ENCODE measurements around the gene VWA2.
"Not testable (repeated sequence)": the region's sequence is repeated elsewhere in the genome, so short reads cannot be mapped to it uniquely, and the experiment has no call there.

Gene VWA2

DNA sequence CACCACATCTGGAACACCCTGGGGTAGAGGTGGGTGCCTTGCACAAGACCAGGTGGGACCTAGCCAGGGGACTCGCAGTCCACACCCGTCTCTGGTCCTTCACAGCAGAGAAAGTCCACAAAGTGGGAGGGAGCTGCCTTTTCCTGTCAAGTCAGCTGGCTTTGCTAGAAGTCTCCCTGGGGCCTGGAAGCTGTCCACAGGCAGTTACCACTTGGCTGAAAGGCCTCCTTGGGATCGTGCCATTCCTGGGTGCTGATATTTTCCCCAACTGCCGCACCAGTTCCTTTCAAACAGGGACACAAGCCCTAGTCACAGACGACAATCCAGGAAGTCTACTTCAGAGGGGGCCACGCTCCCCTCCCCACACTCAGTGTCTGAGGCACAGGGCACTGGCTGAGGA, 89.8 kb downstream of the VWA2 start:
- TF ChIP-seq, protein P1, sequence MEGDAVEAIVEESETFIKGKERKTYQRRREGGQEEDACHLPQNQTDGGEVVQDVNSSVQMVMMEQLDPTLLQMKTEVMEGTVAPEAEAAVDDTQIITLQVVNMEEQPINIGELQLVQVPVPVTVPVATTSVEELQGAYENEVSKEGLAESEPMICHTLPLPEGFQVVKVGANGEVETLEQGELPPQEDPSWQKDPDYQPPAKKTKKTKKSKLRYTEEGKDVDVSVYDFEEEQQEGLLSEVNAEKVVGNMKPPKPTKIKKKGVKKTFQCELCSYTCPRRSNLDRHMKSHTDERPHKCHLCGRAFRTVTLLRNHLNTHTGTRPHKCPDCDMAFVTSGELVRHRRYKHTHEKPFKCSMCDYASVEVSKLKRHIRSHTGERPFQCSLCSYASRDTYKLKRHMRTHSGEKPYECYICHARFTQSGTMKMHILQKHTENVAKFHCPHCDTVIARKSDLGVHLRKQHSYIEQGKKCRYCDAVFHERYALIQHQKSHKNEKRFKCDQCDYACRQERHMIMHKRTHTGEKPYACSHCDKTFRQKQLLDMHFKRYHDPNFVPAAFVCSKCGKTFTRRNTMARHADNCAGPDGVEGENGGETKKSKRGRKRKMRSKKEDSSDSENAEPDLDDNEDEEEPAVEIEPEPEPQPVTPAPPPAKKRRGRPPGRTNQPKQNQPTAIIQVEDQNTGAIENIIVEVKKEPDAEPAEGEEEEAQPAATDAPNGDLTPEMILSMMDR (IDR thresholded peaks at IDR 0.05; ENCODE audit: low read length, missing control alignments), result no peak
- DNase-seq (ENCODE audit: low read depth), result no peak
- H3K4me3 ChIP-seq (replicated peaks; ENCODE audit: low read depth, low read length), result no peak overlapping the region

- no peak overlapping the region for H3K4me3 ChIP-seq (replicated peaks; ENCODE audit: low read depth, low read length)
- no peak for DNase-seq (ENCODE audit: low read depth)
- TF ChIP-seq, protein P1 (IDR thresholded peaks at IDR 0.05; ENCODE audit: low read length, missing control alignments), result no peak
These were observed 90.7 kb downstream of the VWA2 start for GRCh38 chr10:114329634-114330365.

- no peak for DNase-seq (ENCODE audit: low read depth)
These were observed 93.5 kb downstream of the VWA2 start for GRCh38 chr10:114332301-114333192.

DNA sequence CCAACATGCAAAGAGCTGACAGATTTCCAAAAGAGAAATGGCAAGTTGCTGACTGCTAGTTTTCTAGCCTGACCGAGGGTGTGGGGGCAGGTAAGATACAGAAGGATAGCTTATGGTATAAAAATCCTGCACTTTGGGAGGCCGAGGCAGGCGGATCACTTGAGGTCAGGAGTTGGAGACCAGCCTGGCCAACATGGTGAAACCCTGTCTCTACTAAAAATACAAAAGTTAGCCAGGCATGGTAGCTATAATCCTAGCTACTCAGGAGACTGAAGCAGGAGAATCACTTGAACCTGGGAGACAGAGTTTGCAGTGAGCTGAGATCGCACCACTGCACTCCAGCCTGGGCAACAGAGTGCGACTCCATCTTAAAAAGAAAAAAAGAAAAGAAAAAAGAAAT, 94.4 kb downstream of the VWA2 start:
- not testable (repeated sequence) for DNase-seq (ENCODE audit: low read depth)

More at GRCh38 chr10:114332301-114333192, 93.5 kb downstream of the VWA2 start:
- TF ChIP-seq, protein P1 (IDR thresholded peaks at IDR 0.05; ENCODE audit: low read length, missing control alignments), result no peak
- no peak overlapping the region for H3K4me3 ChIP-seq (replicated peaks; ENCODE audit: low read depth, low read length)

DNA sequence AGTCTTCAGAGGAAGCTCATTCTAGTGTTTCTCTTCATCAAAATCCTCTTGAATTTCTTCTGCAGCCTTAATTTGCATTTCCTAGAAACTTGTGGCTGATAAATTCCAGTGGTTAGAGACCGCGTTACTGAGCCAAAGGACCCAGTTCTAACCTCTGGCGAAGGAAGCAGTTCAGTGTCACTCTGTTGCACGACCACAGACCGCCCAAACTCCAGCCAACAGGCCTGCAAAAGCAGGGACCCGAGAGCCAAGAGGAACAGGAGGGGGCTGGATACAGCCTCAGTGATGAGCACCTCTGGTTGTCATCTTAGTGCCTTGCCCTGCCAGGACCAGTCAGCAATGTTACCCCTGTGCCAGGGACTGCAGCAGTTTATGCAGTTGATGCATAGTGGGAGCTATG, 95.2 kb downstream of the VWA2 start:
- no peak overlapping the region for H3K4me3 ChIP-seq (replicated peaks; ENCODE audit: low read depth, low read length)
- DNase-seq (ENCODE audit: low read depth), result no peak
- TF ChIP-seq, protein P1 (IDR thresholded peaks at IDR 0.05; ENCODE audit: low read length, missing control alignments), result no peak

More for the DNA sequence above, 94.4 kb downstream of the VWA2 start:
- H3K4me3 ChIP-seq (replicated peaks; ENCODE audit: low read depth, low read length), result not testable (repeated sequence)

DNA sequence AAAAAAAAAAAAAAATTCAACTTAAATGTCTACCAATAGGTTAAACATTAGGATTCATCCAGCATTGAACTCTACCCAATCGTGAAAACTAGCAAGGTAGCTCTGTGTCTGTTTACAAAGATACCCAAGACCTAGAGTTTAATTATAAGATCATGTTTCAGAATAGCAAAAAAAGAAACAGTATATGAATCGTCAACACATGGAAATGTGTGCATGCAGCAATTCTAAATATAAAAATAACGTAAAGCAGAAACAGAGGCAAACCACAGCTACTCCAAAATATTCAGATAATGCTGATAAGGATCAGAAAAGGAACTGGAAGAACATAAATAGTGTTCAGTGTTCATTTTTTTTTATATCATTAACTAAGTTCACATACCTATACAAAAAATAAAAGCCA, 96.6 kb downstream of the VWA2 start:
- TF ChIP-seq, protein P1 (IDR thresholded peaks at IDR 0.05; ENCODE audit: low read length, missing control alignments), result no peak
- no peak overlapping the region for H3K4me3 ChIP-seq (replicated peaks; ENCODE audit: low read depth, low read length)
- DNase-seq (ENCODE audit: low read depth), result no peak

GRCh38 chr10:114336823-114337509, 97.9 kb downstream of the VWA2 start:
- TF ChIP-seq, protein P1 (IDR thresholded peaks at IDR 0.05; ENCODE audit: low read length, missing control alignments), result no peak
- no peak for DNase-seq (ENCODE audit: low read depth)
- no peak overlapping the region for H3K4me3 ChIP-seq (replicated peaks; ENCODE audit: low read depth, low read length)
